ENCODE results near the gene MTUS2. TPM values are rescaled to one million over a fixed set of nuclear protein-coding genes. Genes with fewer than 3 reads are reported as not detected.

Gene MTUS2
- total and polyA plus RNA-seq, 10 of the 15 experiments (the other 5 are each of a cell fraction or from before 2014, with no cell fraction given) = under 0.01 to 0.05 (median 0.02) TPM; not detected in 6

DNA sequence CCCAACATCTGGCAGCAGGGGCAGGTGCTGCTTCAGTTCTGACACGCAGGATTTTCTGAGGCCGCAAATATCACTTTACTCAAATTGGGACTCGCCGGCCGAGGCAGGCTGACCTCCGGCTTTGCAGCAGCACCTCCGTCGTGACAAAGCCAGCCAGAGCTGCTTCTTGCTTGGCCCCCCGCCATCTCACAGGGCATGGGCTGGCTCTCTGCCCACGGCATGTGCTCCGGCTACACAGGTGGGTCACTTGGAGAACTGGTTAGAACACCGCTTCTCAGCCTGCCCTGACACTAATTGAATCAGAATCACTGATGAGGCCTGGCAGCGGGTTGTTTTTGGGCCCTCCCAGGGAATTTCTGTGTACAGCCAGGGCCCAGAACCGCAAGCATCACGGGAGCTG lies 663.1 kb downstream of the MTUS2 start (continued):
- TF ChIP-seq ETV6 (conservative IDR thresholded peaks at IDR 0.05 in 1 of 2, IDR thresholded peaks at IDR 0.05 in 1 of 2; ENCODE audit: borderline replicate concordance in 1 of 2, low read depth in 1 of 2) = no peak
- no peak for TF ChIP-seq CHD2 (IDR thresholded peaks at IDR 0.05; ENCODE audit: borderline replicate concordance, low read depth, low read length)
- TF ChIP-seq JUND (IDR thresholded peaks at IDR 0.05; ENCODE audit: low read depth, low read length) = no peak
- TF ChIP-seq HDAC2 (IDR thresholded peaks at IDR 0.05) = no peak
- TF ChIP-seq ZNF687 (IDR thresholded peaks at IDR 0.05) = no peak
- no peak for TF ChIP-seq POU2F2 (IDR thresholded peaks at IDR 0.05; ENCODE audit: borderline replicate concordance, low read depth, low read length)
- TF ChIP-seq SKIL (IDR thresholded peaks at IDR 0.05; ENCODE audit: low read depth, poor library complexity, severe bottlenecking) = no peak
